GM12878 (cell line): Measurements from ENCODE around the gene BICC1. TPM values are rescaled to one million over a fixed set of nuclear protein-coding genes. Genes with fewer than 3 reads are reported as not detected.

ENCODE experiments used
- ATAC-seq: fragments of 200-7000 bp; cut with Tn5 transposase; 3 replicates; pipeline ENCODE4 v1.9.1; 2020; ENCODE audit warnings: mild to moderate bottlenecking, moderate library complexity
- BruUV-seq: library from RNA; stranded (reverse); fragments of 400-500 nt; replicated peaks from 2 replicates; lab custom pipeline; 2021; lab: Mats Ljungman, UMichigan
- CTCF ChIA-PET: fragments of 300-600 bp; sonication (Branson Sonifier 250); formaldehyde crosslinking; extraction: SDS; loops from one replicate; lab custom pipeline; 2021; ENCODE audit warnings: inconsistent platforms; lab: Yijun Ruan, JAX
- POLR2A ChIA-PET: fragments of 350-600 bp; formaldehyde crosslinking; extraction: SDS; loops from one replicate; lab custom pipeline; 2021; ENCODE audit warnings: inconsistent platforms; lab: Charles Lee
- RAD21 ChIA-PET: fragments of 300-600 bp; sonication (Branson Sonifier 250); formaldehyde crosslinking; loops from one replicate; lab custom pipeline; 2023; ENCODE audit warnings: antibody characterized with exemption; ENCODE audit not compliant: unreplicated experiment; lab: Charles Lee
- SMC1A ChIA-PET: fragments of 300-600 bp; sonication (Branson Sonifier 250); formaldehyde crosslinking; loops from one replicate; lab custom pipeline; 2023; ENCODE audit not compliant: unreplicated experiment, uncharacterized antibody; lab: Charles Lee
- DNase-seq: peaks from one replicate; pipeline ENCODE4 v3.0.0-alpha.2; 2011; ENCODE audit warnings: low read depth, low spot score
- FAIRE-seq: peaks from 3 replicates; lab custom pipeline; 2011; peaks lifted over from hg19 to GRCh38; lab: Jason Lieb, UNC
- H2AFZ ChIP-seq: 2 replicates; pipeline ENCODE4 v1.6.0; 2011; ENCODE audit warnings: low read depth, low read length, control low read depth; ENCODE audit not compliant: control insufficient read depth
- H3K27ac ChIP-seq: 2 replicates; pipeline ENCODE4 v1.5.1; 2011; ENCODE audit warnings: control low read depth; ENCODE audit not compliant: control insufficient read depth, insufficient read depth
- H3K27me3 ChIP-seq, 2 experiments: replicated peaks in 1 of 2; 2 replicates each; pipeline versions ENCODE4 v1.6.0 to v1.6.1; 2011; ENCODE audit warnings: low read length in 1 of 2; ENCODE audit not compliant: control insufficient read depth in 2 of 2, insufficient read depth in 2 of 2
- H3K36me3 ChIP-seq, 2 experiments: 2 replicates each; pipeline ENCODE4 v1.5.1; 2011; ENCODE audit warnings: low read length in 1 of 2; ENCODE audit not compliant: control insufficient read depth in 2 of 2, insufficient read depth in 2 of 2
- H3K4me1 ChIP-seq: 2 replicates; pipeline ENCODE4 v1.6.1; 2011; ENCODE audit warnings: mild to moderate bottlenecking, low read length, moderate library complexity, mixed read lengths; ENCODE audit not compliant: control insufficient read depth, insufficient read depth
- H3K4me2 ChIP-seq: 2 replicates; pipeline ENCODE4 v1.6.0; 2011; ENCODE audit warnings: control low read depth; ENCODE audit not compliant: control insufficient read depth, insufficient read depth
- H3K4me3 ChIP-seq: fragments of 200-600 bp; sonication (generic); 2 replicates; pipeline ENCODE4 v1.5.1; 2016
- H3K79me2 ChIP-seq: 2 replicates; pipeline ENCODE4 v1.6.0; 2011; ENCODE audit warnings: low read length; ENCODE audit not compliant: control insufficient read depth, insufficient read depth
- H3K9ac ChIP-seq: 2 replicates; pipeline ENCODE4 v1.8.0; 2011; ENCODE audit warnings: low read length, control low read depth, mixed read lengths; ENCODE audit not compliant: control insufficient read depth, insufficient read depth
- H3K9me3 ChIP-seq: replicated peaks from 3 replicates; pipeline ENCODE4 v1.5.1; 2011; ENCODE audit warnings: mild to moderate bottlenecking, low read length; ENCODE audit not compliant: control insufficient read depth, insufficient read depth
- H4K20me1 ChIP-seq: 2 replicates; pipeline ENCODE4 v1.6.0; 2011; ENCODE audit not compliant: control insufficient read depth, insufficient read depth
- ATF3 ChIP-seq: IDR thresholded peaks from 2 replicates; pipeline ENCODE4 v1.6.1; 2011; ENCODE audit warnings: low read depth, mild to moderate bottlenecking, low read length, moderate library complexity, borderline replicate concordance; ENCODE audit errors: extremely low read depth
- CEBPB ChIP-seq, 2 experiments: fragments of 150-350 bp in 1 of 2; IDR thresholded peaks; 2 replicates each; pipeline ENCODE4 v1.6.1; 2012 to 2014; ENCODE audit warnings: low read depth in 2 of 2, low read length in 2 of 2, borderline replicate concordance in 1 of 2, inconsistent platforms in 1 of 2
- E2F8 ChIP-seq: fragments of 450-650 bp; IDR thresholded peaks from 2 replicates; pipeline ENCODE4 v1.6.1; 2018; ENCODE audit warnings: mild to moderate bottlenecking, low read depth, moderate library complexity; ENCODE audit not compliant: partially characterized antibody
- E4F1 ChIP-seq: fragments of 450-650 bp; IDR thresholded peaks from 2 replicates; pipeline ENCODE4 v1.6.1; 2018; ENCODE audit warnings: borderline replicate concordance, mild to moderate bottlenecking; ENCODE audit not compliant: partially characterized antibody
- ELK1 ChIP-seq: IDR thresholded peaks from 2 replicates; pipeline ENCODE4 v1.6.1; 2012; ENCODE audit warnings: low read depth, low read length, improper control_type of control experiment
- GABPA ChIP-seq: IDR thresholded peaks from 2 replicates; pipeline ENCODE4 v1.6.1; 2014; ENCODE audit warnings: antibody characterized with exemption, low read depth, mild to moderate bottlenecking, inconsistent platforms
- IKZF2 ChIP-seq, 2 experiments: fragments of 450-650 bp; IDR thresholded peaks; 2 replicates each; pipeline ENCODE4 v1.6.1; 2017; ENCODE audit warnings: mild to moderate bottlenecking in 2 of 2, moderate library complexity in 2 of 2
- JUNB ChIP-seq: IDR thresholded peaks from 2 replicates; pipeline ENCODE4 v1.6.1; 2016; ENCODE audit warnings: antibody characterized with exemption, mild to moderate bottlenecking
- MYC ChIP-seq: IDR thresholded peaks from 2 replicates; pipeline ENCODE4 v1.6.1; 2011; ENCODE audit warnings: mild to moderate bottlenecking, low read length, moderate library complexity, inconsistent platforms; ENCODE audit not compliant: insufficient read depth, insufficient replicate concordance, insufficient read length, severe bottlenecking
- RCOR1 ChIP-seq: conservative IDR thresholded peaks from 2 replicates; pipeline ENCODE4 v1.6.1; 2012; ENCODE audit warnings: low read depth, low read length, improper control_type of control experiment
- TBL1XR1 ChIP-seq: IDR thresholded peaks from 2 replicates; pipeline ENCODE4 v1.6.1; 2012; ENCODE audit warnings: low read depth, low read length, improper control_type of control experiment
- TCF3 ChIP-seq: IDR thresholded peaks from 2 replicates; pipeline ENCODE4 v1.6.1; 2012; ENCODE audit warnings: low read depth, mild to moderate bottlenecking, low read length, borderline replicate concordance; ENCODE audit not compliant: insufficient read depth
- YBX1 ChIP-seq: fragments of 450-650 bp; IDR thresholded peaks from 2 replicates; pipeline ENCODE4 v1.6.1; 2016; ENCODE audit warnings: antibody characterized with exemption
- whole genome bisulfite sequencing: methylation state at CpG from one replicate; pipeline ENCODE4 v1.1.6; 2016; ENCODE audit warnings: low lambda C conversion rate; ENCODE audit not compliant: insufficient replicate concordance, insufficient coverage; ENCODE audit errors: missing lambda C conversion rate; 5-methylcytosine and 5-hydroxymethylcytosine counted together
- in situ Hi-C: fragments of 300-500 bp; cut with MboI; formaldehyde crosslinking; loops from 9 replicates; pipeline ENCODE4 v1.14.3; 2018; ENCODE audit warnings: mixed read lengths
- intact Hi-C: fragments of 100-400 bp; cut with micrococcal nuclease; formaldehyde crosslinking; loops from one replicate; pipeline ENCODE4 v1.14.2; 2022; ENCODE audit not compliant: unreplicated experiment
- polyA plus RNA-seq, 11 experiments: library from polyadenylated mRNA; depleted of rRNA in 4 of 11; unstranded in 6 of 11; stranded (reverse) in 5 of 11; fragments of >200 nt; fragmentation: Nextera tagmentation in 4 of 11; fragmentation: Illumina TruSeq in 1 of 11; extraction: Ambion mirVana in 4 of 11; extraction: Trizol in 1 of 11; gene quantifications; 1 replicate in 1 of 11; 2 replicates in 10 of 11; pipeline versions ENCODE4 v1.2.1 to v1.2.3, GENCODE V29; 2011 to 2016; ENCODE audit warnings: inconsistent platforms in 2 of 11, missing spikeins in 2 of 11, low read depth in 1 of 11
- total RNA-seq, 4 experiments: library from RNA; depleted of rRNA in 3 of 4; stranded (reverse); fragments of >200 nt in 3 of 4; fragmentation: Illumina TruSeq in 1 of 4; extraction: Trizol in 1 of 4; gene quantifications; 2 replicates each; pipeline versions ENCODE4 v1.2.1 to v1.2.3, GENCODE V29; 2013 to 2021

The BICC1 gene
- total and polyA plus RNA-seq, 10 of the 15 experiments (the other 5 are each of a cell fraction or from before 2014, with no cell fraction given): 0.01 to 0.10 (median 0.04) TPM; not detected in 5

- intact Hi-C loops: no loop called here
- no peak for FAIRE-seq
These were observed 218.6 kb downstream of the BICC1 start for GRCh38 chr10:58731276-58731675.

More at GRCh38 chr10:58731276-58731675, 218.6 kb downstream of the BICC1 start:
- Histone ChIP-seq H3K4me2 (no peak overlapping the region), H3K4me1 (no peaks in the 10 kb centered on the region), H3K79me2 (no peaks in the 10 kb centered on the region), H4K20me1 (no peaks in the 10 kb centered on the region), H3K36me3 (no peaks in the 10 kb centered on the region)
- ChIA-PET RAD21 (no interaction called here), POLR2A (no interaction called here), CTCF (no interaction called here)
- ATAC-seq: no peak
- in situ Hi-C loops: no loop called here
- WGBS: 20% methylated on average over 3 of the region's 3 CpGs
- DNase-seq: no peak
- TF ChIP-seq JUNB (no peak), TBL1XR1 (no peak), IKZF2 (IDR thresholded peaks at IDR 0.05) (no peak), E4F1 (no peak), CEBPB (IDR thresholded peaks at IDR 0.05; ENCODE audit: borderline replicate concordance in 1 of 2, low read depth in 2 of 2, low read length in 2 of 2) (no peak), TCF3 (no peak), E2F8 (no peak), YBX1 (no peak), ELK1 (no peak), ATF3 (no peak), GABPA (no peak), RCOR1 (no peak), MYC (no peak)
- TF ChIP-seq, all 136 proteins: peak for 0
- SMC1A ChIA-PET: no interaction called here
- no peaks in the 10 kb centered on the region for H3K27me3 ChIP-seq
- H3K4me3 ChIP-seq: no peak overlapping the region
- no TSS peak for BruUV-seq
- no peak overlapping the region for H3K27ac ChIP-seq
- H2AFZ ChIP-seq: no peak overlapping the region
- no peaks in the 10 kb centered on the region for H3K9me3 ChIP-seq
- H3K9ac ChIP-seq: no peak overlapping the region
